Measurements from ENCODE around the gene EEIG2. TPM values are rescaled to one million over a fixed set of nuclear protein-coding genes. Genes with fewer than 3 reads are reported as not detected.

EEIG2 gene
- 3.2 and 7.8 TPM in 2 replicates for total RNA-seq

GRCh38 chr1:108559215-108560186, at the start of gene EEIG2:
TSS of gene EEIG2 (plus strand) at chr1:108560100. CDS start at chr1:108560429, 329 bp downstream.

Other genes starting within 250 kb of the EEIG2 start
- gene NBPF6, start 109.8 kb upstream of the EEIG2 start, total RNA-seq, result 0.16 TPM in 1 of 2 replicates, not detected in the other
- gene HENMT1, start 101.0 kb downstream of the EEIG2 start, total RNA-seq, result 4.2 TPM in 2 replicates
- 8.0 and 8.6 TPM in 2 replicates for gene PRPF38B, start 132.2 kb downstream of the EEIG2 start, total RNA-seq
- gene FNDC7, start 152.8 kb downstream of the EEIG2 start, total RNA-seq, result under 0.01 TPM in 1 of 2 replicates, not detected in the other
- 12.2 and 13.1 TPM in 2 replicates for gene STXBP3, start 186.6 kb downstream of the EEIG2 start, total RNA-seq

Measured in mesangial cell (primary cell).